Fibroblast of lung (primary cell): ENCODE measurements around the gene GRK4.

Experiments used
- CTCF ChIP-seq, 2 donors: IDR thresholded peaks in 1 of 2; conservative IDR thresholded peaks in 1 of 2; 1 replicate in 1 of 2; 2 replicates in 1 of 2; pipeline ENCODE4 v1.5.1; 2011 to 2012; ENCODE audit warnings: low read length in 2 of 2, control low read depth in 1 of 2, inconsistent platforms in 1 of 2, low read depth in 1 of 2, mild to moderate bottlenecking in 1 of 2
- EZH2 ChIP-seq: IDR thresholded peaks from 2 replicates; pipeline ENCODE4 v1.5.1; 2012; ENCODE audit warnings: low read length, control low read depth, mild to moderate bottlenecking; ENCODE audit errors: missing control alignments

GRCh38 chr4:2937146-2937857, 26.1 kb upstream of the GRK4 start:
- TF ChIP-seq CTCF (conservative IDR thresholded peaks at IDR 0.05 in 1 of 2, IDR thresholded peaks at IDR 0.05 in 1 of 2; ENCODE audit: low read depth in 1 of 2, low read length in 2 of 2) (no peak), EZH2 (no peak)
